ENCODE results near the gene TBL3.

The TBL3 gene

GRCh38 chr16:2023092-2024031 lies 51.5 kb downstream of the TBL3 start:
- peak; percentile 93 to 96 for DNase-seq

- no peak for DNase-seq
These were observed 52.2 kb downstream of the TBL3 start for GRCh38 chr16:2024032-2024420.

- DNase-seq: no peak
These were observed 53.4 kb downstream of the TBL3 start for GRCh38 chr16:2025251-2025650.

GRCh38 chr16:2025878-2026460 lies 54.1 kb downstream of the TBL3 start:
- no peak for DNase-seq

GRCh38 chr16:2026461-2027023 lies 54.7 kb downstream of the TBL3 start, which contains the start of gene NHERF2:
Gene NHERF2, plus strand, starts transcription at chr16:2026902. Its CDS starts 104 bp downstream, at chr16:2027006.
- DNase-seq: no peak

- no peak for DNase-seq
These were observed 55.5 kb downstream of the TBL3 start for GRCh38 chr16:2027024-2028010.

GRCh38 chr16:2028146-2028545 lies 56.3 kb downstream of the TBL3 start:
- DNase-seq: no peak

GRCh38 chr16:2028620-2029220 lies 56.9 kb downstream of the TBL3 start:
- no peak for DNase-seq

- no peak for DNase-seq
These were observed 57.5 kb downstream of the TBL3 start for GRCh38 chr16:2029350-2029749.

- DNase-seq: no peak
These were observed 58.2 kb downstream of the TBL3 start for GRCh38 chr16:2030036-2030435.

GRCh38 chr16:2031081-2031577 lies 59.3 kb downstream of the TBL3 start:
- no peak for DNase-seq

Measured in CD4-positive, alpha-beta T cell treated with Interleukin-1 beta for 1 hour (primary cell).